K562 (cell line): Measurements from ENCODE around the gene GANAB. TPM values are rescaled to one million over a fixed set of nuclear protein-coding genes. Genes with fewer than 3 reads are reported as not detected.
A peak's percentile ranks its signal among the peaks of the same experiment; 100 is the strongest.

ENCODE experiments used
- ATF3 ChIP-seq, 2 experiments: fragments of 450-650 bp in 1 of 2; sonication (generic) in 1 of 2; formaldehyde crosslinking in 1 of 2; IDR thresholded peaks in 1 of 2; conservative IDR thresholded peaks in 1 of 2; 2 replicates each; pipeline versions ENCODE4 v1.6.1 to v1.8.1; 2016 to 2023; ENCODE audit warnings: mild to moderate bottlenecking in 2 of 2, moderate library complexity in 2 of 2, inconsistent platforms in 1 of 2, missing genetic modification reagents in 1 of 2
- CHD1 ChIP-seq: fragments of 200-600 bp; sonication (generic); IDR thresholded peaks from one replicate; pipeline ENCODE4 v1.6.1; 2012; ENCODE audit warnings: mild to moderate bottlenecking, moderate library complexity, low read length, inconsistent platforms
- CHD2 ChIP-seq: IDR thresholded peaks from 2 replicates; pipeline ENCODE4 v1.6.1; 2011; ENCODE audit warnings: low read depth, low read length
- DLX4 ChIP-seq: fragments of 250-450 bp; sonication (Bioruptor Pico); IDR thresholded peaks from 2 replicates; pipeline ENCODE4 v1.6.1; 2021; ENCODE audit warnings: mild to moderate bottlenecking
- E2F1 ChIP-seq: sonication (generic); formaldehyde crosslinking; IDR thresholded peaks from 2 replicates; pipeline ENCODE4 v1.8.1; 2023; ENCODE audit warnings: mild to moderate bottlenecking, missing genetic modification reagents, moderate library complexity
- MXI1 ChIP-seq: IDR thresholded peaks from 2 replicates; pipeline ENCODE4 v1.6.1; 2011; ENCODE audit warnings: low read depth, mild to moderate bottlenecking, improper control_type of control experiment, low read length
- NFATC3 ChIP-seq: fragments of 450-650 bp; IDR thresholded peaks from 2 replicates; pipeline ENCODE4 v1.6.1; 2017; ENCODE audit warnings: mild to moderate bottlenecking
- NR4A1 ChIP-seq, 2 experiments: fragments of 250-450 bp in 1 of 2; fragments of 450-650 bp in 1 of 2; sonication (Bioruptor Pico) in 1 of 2; IDR thresholded peaks; 2 replicates each; pipeline versions ENCODE4 v1.4.0 to v1.6.1; 2016 to 2020; ENCODE audit warnings: mild to moderate bottlenecking in 2 of 2, missing compliant biosample characterization in 1 of 2, missing genetic modification characterization in 1 of 2, moderate library complexity in 1 of 2
- SMAD3 ChIP-seq: fragments of 450-650 bp; formaldehyde crosslinking; conservative IDR thresholded peaks from 2 replicates; pipeline ENCODE4 v1.4.0; 2020; ENCODE audit warnings: mild to moderate bottlenecking
- STAG1 ChIP-seq: sonication (generic); formaldehyde crosslinking; IDR thresholded peaks from 2 replicates; pipeline ENCODE4 v1.5.0; 2020; ENCODE audit warnings: missing genetic modification reagents, borderline replicate concordance
- TFAP4 ChIP-seq: sonication (generic); formaldehyde crosslinking; IDR thresholded peaks from 2 replicates; pipeline ENCODE4 v1.8.0; 2022; ENCODE audit warnings: missing genetic modification reagents, mild to moderate bottlenecking, moderate library complexity, borderline replicate concordance
- ZBED1 ChIP-seq: IDR thresholded peaks from 2 replicates; pipeline ENCODE4 v1.6.1; 2014
- ZBTB11 ChIP-seq, 3 experiments: fragments of 200-800 bp in 1 of 3; fragments of 250-450 bp in 1 of 3; fragments of 450-650 bp in 1 of 3; sonication (Bioruptor Pico) in 1 of 3; sonication (Bioruptor generic) in 1 of 3; formaldehyde crosslinking in 1 of 3; IDR thresholded peaks; 2 replicates each; pipeline versions ENCODE4 v1.6.1 to v1.8.0; 2016 to 2022; ENCODE audit warnings: mild to moderate bottlenecking in 2 of 3, missing genetic modification characterization in 2 of 3, missing compliant biosample characterization in 1 of 3, moderate library complexity in 1 of 3
- ZBTB5 ChIP-seq: fragments of 450-650 bp; IDR thresholded peaks from 2 replicates; pipeline ENCODE4 v1.6.1; 2017; ENCODE audit warnings: antibody characterized with exemption
- ZKSCAN1 ChIP-seq: fragments of 150-350 bp; IDR thresholded peaks from 2 replicates; pipeline ENCODE4 v1.6.1; 2016; ENCODE audit warnings: low read depth, low read length
- ZNF830 ChIP-seq: fragments of 250-450 bp; sonication (Bioruptor Pico); IDR thresholded peaks from 2 replicates; pipeline ENCODE4 v1.5.0; 2021; ENCODE audit warnings: mild to moderate bottlenecking
- polyA plus RNA-seq, 8 experiments: library from polyadenylated mRNA; depleted of rRNA in 4 of 8; stranded (reverse) in 5 of 8; unstranded in 3 of 8; fragments of >200 nt; fragmentation: Nextera tagmentation in 2 of 8; fragmentation: Illumina TruSeq in 1 of 8; extraction: Ambion mirVana in 2 of 8; extraction: Trizol in 1 of 8; gene quantifications; 2 replicates each; pipeline versions ENCODE4 v1.2.1 to v1.2.3, GENCODE V29; 2011 to 2014; ENCODE audit warnings: inconsistent platforms in 1 of 8, missing spikeins in 1 of 8
- total RNA-seq, 7 experiments: library from RNA; depleted of rRNA in 6 of 7; stranded (reverse); fragments of >200 nt in 6 of 7; fragmentation: Illumina TruSeq in 2 of 7; extraction: Trizol in 2 of 7; gene quantifications; 2 replicates each; pipeline versions ENCODE4 v1.2.1 to v1.2.3, GENCODE V29; 2011 to 2021; ENCODE audit warnings: low replicate concordance in 1 of 7

GANAB gene
- total and polyA plus RNA-seq, 9 of the 15 experiments (the other 6 are each of a cell fraction or from before 2014, with no cell fraction given), result 6.5 to 284 (median 161) TPM

GRCh38 chr11:62645946-62646824 lies at the start of gene GANAB (continued):
- TF ChIP-seq ATF3 (IDR thresholded peaks at IDR 0.05) (no peak), ATF3 (CRISPR knock-in tag; conservative IDR thresholded peaks at IDR 0.05) (0 out of 2 replicates have a peak, but pooled peaks have one; percentile 39), ZBTB5 (no peak), SMAD3 (CRISPR knock-in tag) (no peak), ZKSCAN1 (peak; percentile 8; the same call in 1 of the 2 replicates), STAG1 (no peak), ZNF830 (no peak), CHD2 (peak; percentile 54), ZBTB11 (CRISPR knock-in tag; IDR thresholded peaks at IDR 0.05) (peak in 1 of 3 experiments; percentile 76; a peak in 2 of 6 replicates), TFAP4 (CRISPR knock-in tag) (peak; percentile 82), CHD1 (peak; percentile 97), ZBED1 (peak; percentile 30; the same call in 1 of the 2 replicates), NFATC3 (no peak), DLX4 (CRISPR knock-in tag) (no peak), MXI1 (0 out of 2 replicates have a peak, but pooled peaks have one; percentile 67), E2F1 (CRISPR knock-in tag) (peak; percentile 93), NR4A1 (CRISPR knock-in tag; IDR thresholded peaks at IDR 0.05) (no peak), NR4A1 (tag; IDR thresholded peaks at IDR 0.05) (0 out of 2 replicates have a peak, but pooled peaks have one; percentile 57)
